Mesenchymal stem cell (in vitro differentiated cells and primary cell): ENCODE results near the gene ST8SIA5.

Experiments
- DNase-seq: peaks from one replicate; pipeline ENCODE4 v3.0.0-alpha.2; 2013
- H2AFZ ChIP-seq: one replicate; pipeline ENCODE4 v1.6.1; 2013; ENCODE audit warnings: low read depth, mild to moderate bottlenecking, control low read depth, inconsistent platforms, low read length, moderate library complexity
- H2AK5ac ChIP-seq: 2 replicates; pipeline ENCODE4 v1.6.1; 2013; ENCODE audit warnings: low read length, moderate library complexity, mild to moderate bottlenecking, inconsistent platforms; ENCODE audit not compliant: severe bottlenecking
- H2BK120ac ChIP-seq: one replicate; pipeline ENCODE4 v1.6.1; 2013; ENCODE audit warnings: low read depth, mild to moderate bottlenecking, inconsistent platforms, low read length, moderate library complexity
- H2BK12ac ChIP-seq, 2 experiments: one replicate each; pipeline ENCODE4 v1.6.1; 2013; ENCODE audit warnings: inconsistent platforms in 2 of 2, low read length in 2 of 2, mild to moderate bottlenecking in 2 of 2, moderate library complexity in 2 of 2, control low read depth in 1 of 2
- H2BK15ac ChIP-seq: one replicate; pipeline ENCODE4 v1.6.1; 2013; ENCODE audit warnings: mild to moderate bottlenecking, low read depth, inconsistent platforms; ENCODE audit not compliant: poor library complexity, severe bottlenecking
- H2BK5ac ChIP-seq: 2 replicates; pipeline ENCODE4 v1.6.1; 2013; ENCODE audit warnings: low read depth, mild to moderate bottlenecking, low read length, control low read depth, inconsistent platforms; ENCODE audit not compliant: poor library complexity, severe bottlenecking
- H3K14ac ChIP-seq, 2 experiments: one replicate each; pipeline ENCODE4 v1.6.1; 2013; ENCODE audit warnings: inconsistent platforms in 2 of 2, low read length in 2 of 2, control low read depth in 1 of 2, mild to moderate bottlenecking in 1 of 2, moderate library complexity in 1 of 2
- H3K18ac ChIP-seq, 2 experiments: one replicate each; pipeline ENCODE4 v1.6.1; 2013; ENCODE audit warnings: inconsistent platforms in 2 of 2, low read length in 2 of 2, control low read depth in 1 of 2, low read depth in 1 of 2, mild to moderate bottlenecking in 1 of 2
- H3K23ac ChIP-seq, 2 experiments: one replicate each; pipeline ENCODE4 v1.6.1; 2013; ENCODE audit warnings: inconsistent platforms in 2 of 2, low read length in 2 of 2, mild to moderate bottlenecking in 2 of 2, moderate library complexity in 2 of 2, control low read depth in 1 of 2
- H3K27ac ChIP-seq: 2 replicates; pipeline ENCODE4 v1.5.1; 2013; ENCODE audit warnings: mild to moderate bottlenecking, moderate library complexity, low read length, control low read depth, inconsistent platforms; ENCODE audit not compliant: poor library complexity, severe bottlenecking
- H3K27me3 ChIP-seq, 2 experiments: 2 replicates each; pipeline versions ENCODE4 v1.6.1 to v1.7.0; 2013; ENCODE audit warnings: low read length in 2 of 2, mild to moderate bottlenecking in 2 of 2, moderate library complexity in 2 of 2, control low read depth in 1 of 2, inconsistent platforms in 1 of 2; ENCODE audit not compliant: control insufficient read depth in 1 of 2, insufficient read depth in 1 of 2
- H3K36me3 ChIP-seq, 2 experiments: 2 replicates each; pipeline versions ENCODE4 v1.6.1 to v1.7.0; 2013; ENCODE audit warnings: low read length in 2 of 2, control low read depth in 1 of 2, inconsistent platforms in 1 of 2, low read depth in 1 of 2, mild to moderate bottlenecking in 1 of 2; ENCODE audit not compliant: insufficient read depth in 2 of 2, control insufficient read depth in 1 of 2
- H3K4ac ChIP-seq, 2 experiments: one replicate each; pipeline ENCODE4 v1.6.1; 2013; ENCODE audit warnings: inconsistent platforms in 2 of 2, low read length in 2 of 2, mild to moderate bottlenecking in 2 of 2, moderate library complexity in 2 of 2, control low read depth in 1 of 2, low read depth in 1 of 2
- H3K4me1 ChIP-seq: 2 replicates; pipeline ENCODE4 v1.6.1; 2013; ENCODE audit warnings: low read depth, low read length, control low read depth; ENCODE audit not compliant: control insufficient read depth, insufficient read depth
- H3K4me2 ChIP-seq: 2 replicates; pipeline ENCODE4 v1.6.1; 2013; ENCODE audit warnings: low read length, mild to moderate bottlenecking, inconsistent platforms; ENCODE audit not compliant: poor library complexity, severe bottlenecking
- H3K4me3 ChIP-seq, 2 experiments: 2 replicates each; pipeline versions ENCODE4 v1.5.1 to v1.7.0; 2013; ENCODE audit warnings: low read length in 2 of 2, mild to moderate bottlenecking in 2 of 2, control low read depth in 1 of 2, low read depth in 1 of 2; ENCODE audit not compliant: insufficient read depth in 1 of 2
- H3K79me1 ChIP-seq: replicated peaks from 2 replicates; pipeline ENCODE4 v1.6.1; 2013; ENCODE audit warnings: mild to moderate bottlenecking, control low read depth, low read length, inconsistent platforms; ENCODE audit not compliant: poor library complexity, severe bottlenecking
- H3K9ac ChIP-seq: 2 replicates; pipeline ENCODE4 v1.7.0; 2013; ENCODE audit warnings: mild to moderate bottlenecking, low read length, moderate library complexity
- H3K9me3 ChIP-seq: 2 replicates; pipeline ENCODE4 v1.7.0; 2013; ENCODE audit warnings: mild to moderate bottlenecking, low read length; ENCODE audit not compliant: control insufficient read depth
- H4K8ac ChIP-seq: one replicate; pipeline ENCODE4 v1.6.1; 2013; ENCODE audit warnings: inconsistent platforms, mild to moderate bottlenecking, low read length, moderate library complexity
- H4K91ac ChIP-seq: one replicate; pipeline ENCODE4 v1.6.1; 2013; ENCODE audit warnings: mild to moderate bottlenecking, low read length, inconsistent platforms
- WGBS: methylation state at CpG from one replicate; pipeline ENCODE4 v1.1.7; 2013; ENCODE audit warnings: mixed read lengths; 5-methylcytosine and 5-hydroxymethylcytosine counted together

Gene ST8SIA5

GRCh38 chr18:46672062-46672970 lies 84.5 kb downstream of the ST8SIA5 start:
- Histone ChIP-seq H3K14ac (no peak overlapping the region), H3K4me3 (no peak overlapping the region), H2BK15ac (no peak overlapping the region), H2AK5ac (no peak overlapping the region), H2BK5ac (no peak overlapping the region), H3K9me3 (no peaks in the 10 kb centered on the region), H3K36me3 (no peaks in the 10 kb centered on the region), H2BK120ac (no peak overlapping the region), H3K4ac (no peak overlapping the region), H3K27me3 (peaks cover 37 to 50% of the 10 kb centered on the region in 2 experiments), H3K18ac (no peak overlapping the region), H4K91ac (no peak overlapping the region), H3K4me2 (no peak overlapping the region), H3K23ac (no peak overlapping the region), H4K8ac (no peak overlapping the region), H3K27ac (no peak overlapping the region), H3K9ac (peak overlapping the region; percentile 56), H3K79me1 (no peaks in the 10 kb centered on the region), H2AFZ (no peak overlapping the region), H2BK12ac (no peak overlapping the region), H3K4me1 (peaks cover 11% of the 10 kb centered on the region)
- 82% methylated on average over 5 of the region's 6 CpGs for WGBS
- DNase-seq, result peak; percentile 49

- 83% methylated on average over 6 of the region's 6 CpGs for WGBS
Measured at GRCh38 chr18:46668694-46669093, 88.2 kb downstream of the ST8SIA5 start.

GRCh38 chr18:46668135-46668534 lies 88.7 kb downstream of the ST8SIA5 start:
- 74% methylated on average over 9 of the region's 11 CpGs for WGBS
- Histone ChIP-seq H3K18ac (no peak overlapping the region), H2AFZ (no peak overlapping the region), H3K4me3 (no peak overlapping the region), H3K79me1 (no peaks in the 10 kb centered on the region), H3K27me3 (peaks cover 21 to 22% of the 10 kb centered on the region in 2 experiments), H2BK120ac (no peak overlapping the region), H3K9me3 (no peaks in the 10 kb centered on the region), H2BK15ac (no peak overlapping the region), H3K14ac (no peak overlapping the region), H3K36me3 (no peaks in the 10 kb centered on the region), H2BK5ac (no peak overlapping the region), H4K91ac (no peak overlapping the region), H3K23ac (no peak overlapping the region), H3K4ac (no peak overlapping the region), H3K9ac (no peak overlapping the region), H3K4me1 (no peaks in the 10 kb centered on the region), H2AK5ac (no peak overlapping the region), H4K8ac (no peak overlapping the region), H3K27ac (no peak overlapping the region), H3K4me2 (no peak overlapping the region), H2BK12ac (no peak overlapping the region)
- no peak for DNase-seq

More at GRCh38 chr18:46668694-46669093, 88.2 kb downstream of the ST8SIA5 start:
- Histone ChIP-seq H2BK15ac (no peak overlapping the region), H3K36me3 (no peaks in the 10 kb centered on the region), H3K27me3 (peaks cover 25 to 26% of the 10 kb centered on the region in 2 experiments), H4K91ac (no peak overlapping the region), H2AFZ (no peak overlapping the region), H3K79me1 (no peaks in the 10 kb centered on the region), H2BK120ac (no peak overlapping the region), H3K9ac (no peak overlapping the region), H3K9me3 (no peaks in the 10 kb centered on the region), H2AK5ac (no peak overlapping the region), H2BK5ac (no peak overlapping the region), H3K27ac (no peak overlapping the region), H3K4ac (no peak overlapping the region), H3K4me3 (no peak overlapping the region), H4K8ac (no peak overlapping the region), H3K4me1 (no peaks in the 10 kb centered on the region), H3K4me2 (no peak overlapping the region), H3K18ac (no peak overlapping the region), H3K23ac (no peak overlapping the region), H2BK12ac (no peak overlapping the region), H3K14ac (no peak overlapping the region)
- DNase-seq, result no peak

- H4K8ac ChIP-seq, result no peak overlapping the region
- no peak overlapping the region for H2AK5ac ChIP-seq
- H3K23ac ChIP-seq, result no peak overlapping the region
- H3K27me3 ChIP-seq, result peaks cover 16 to 22% of the 10 kb centered on the region in 2 experiments
- no peak overlapping the region for H3K4ac ChIP-seq
- no peaks in the 10 kb centered on the region for H3K9me3 ChIP-seq
- DNase-seq, result no peak
- H3K79me1 ChIP-seq, result no peaks in the 10 kb centered on the region
- no peaks in the 10 kb centered on the region for H3K36me3 ChIP-seq
- H2BK12ac ChIP-seq, result no peak overlapping the region
- H3K27ac ChIP-seq, result no peak overlapping the region
- WGBS, result 91% methylated on average over 1 of the region's 1 CpG
- H2BK120ac ChIP-seq, result no peak overlapping the region
- H2BK15ac ChIP-seq, result no peak overlapping the region
- no peak overlapping the region for H2AFZ ChIP-seq
- no peak overlapping the region for H3K18ac ChIP-seq
- H2BK5ac ChIP-seq, result no peak overlapping the region
- no peak overlapping the region for H3K4me2 ChIP-seq
- no peaks in the 10 kb centered on the region for H3K4me1 ChIP-seq
- H3K4me3 ChIP-seq, result no peak overlapping the region
- no peak overlapping the region for H4K91ac ChIP-seq
- H3K9ac ChIP-seq, result no peak overlapping the region
- no peak overlapping the region for H3K14ac ChIP-seq
Measured at GRCh38 chr18:46663539-46663938, 93.3 kb downstream of the ST8SIA5 start.
